HG03457 (cell line): Measurements from ENCODE around the gene CCDC18.
A peak's percentile ranks its signal among the peaks of the same experiment; 100 is the strongest.
"Not testable (repeated sequence)": the region's sequence is repeated elsewhere in the genome, so short reads cannot be mapped to it uniquely, and the experiment has no call there.

ENCODE experiments used
- ATAC-seq: cut with Tn5 transposase; IDR thresholded peaks from one replicate; pipeline ENCODE4 v1.9.1; 2021; ENCODE audit warnings: moderate number of reproducible peaks; ENCODE audit not compliant: unreplicated experiment

CCDC18 gene

DNA sequence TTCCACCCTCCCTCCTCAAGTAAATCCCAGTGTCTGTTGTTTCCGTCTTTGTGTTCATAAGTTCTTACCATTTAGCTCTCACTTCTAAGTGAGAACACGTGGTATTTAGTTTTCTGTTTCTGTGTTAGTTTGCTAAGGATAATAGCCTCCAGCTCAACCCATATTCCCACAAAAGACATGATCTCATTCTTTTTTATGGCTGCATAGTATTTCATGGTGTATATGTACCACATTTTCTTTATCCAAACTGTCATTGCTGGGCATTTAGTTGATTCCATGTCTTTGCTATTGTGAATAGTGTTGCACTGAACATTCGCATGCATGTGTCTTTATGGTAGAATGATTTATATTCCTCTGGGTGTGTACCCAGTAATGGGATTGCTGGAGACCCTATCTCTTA is 5.9 kb upstream of the CCDC18 start:
- not testable (repeated sequence) for ATAC-seq

DNA sequence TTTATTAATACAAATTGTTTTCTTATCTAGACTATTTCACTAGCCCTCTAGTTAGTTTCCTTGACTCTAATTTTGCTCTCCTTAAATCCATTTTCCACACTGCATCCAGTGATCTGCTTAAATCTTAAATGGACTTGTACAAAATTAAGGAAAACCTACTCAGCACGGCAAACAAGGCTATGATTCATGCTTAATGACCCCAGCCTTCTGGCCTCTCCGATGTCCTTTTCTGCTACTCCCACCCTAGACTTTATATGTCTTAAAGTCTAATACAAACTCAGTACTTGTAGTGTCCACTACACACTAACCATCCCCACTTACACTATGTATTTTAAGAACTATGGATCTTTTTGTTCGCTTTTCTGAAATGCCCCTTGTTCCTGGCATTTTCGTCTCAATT is 2.5 kb upstream of the CCDC18 start:
- ATAC-seq, result no peak

DNA sequence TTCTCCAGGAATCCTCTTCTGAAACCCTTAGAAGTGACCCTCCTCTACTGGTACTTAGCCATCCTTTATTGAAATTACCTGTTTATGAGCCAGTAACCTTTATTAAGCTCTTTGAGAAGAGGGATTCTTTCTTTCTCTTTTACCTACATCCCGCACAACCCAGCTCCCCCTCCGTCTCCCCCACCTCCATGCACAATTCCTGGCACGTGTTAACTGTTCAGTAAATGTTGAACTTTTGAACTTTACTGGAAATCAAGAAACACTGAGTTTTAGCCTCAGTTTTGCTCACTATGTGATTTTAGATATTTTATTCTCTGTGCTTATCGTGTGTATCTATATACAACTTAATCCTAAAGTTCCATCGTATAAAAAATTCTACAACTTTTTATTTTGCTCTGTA is 2.1 kb upstream of the CCDC18 start:
- ATAC-seq, result no peak

DNA sequence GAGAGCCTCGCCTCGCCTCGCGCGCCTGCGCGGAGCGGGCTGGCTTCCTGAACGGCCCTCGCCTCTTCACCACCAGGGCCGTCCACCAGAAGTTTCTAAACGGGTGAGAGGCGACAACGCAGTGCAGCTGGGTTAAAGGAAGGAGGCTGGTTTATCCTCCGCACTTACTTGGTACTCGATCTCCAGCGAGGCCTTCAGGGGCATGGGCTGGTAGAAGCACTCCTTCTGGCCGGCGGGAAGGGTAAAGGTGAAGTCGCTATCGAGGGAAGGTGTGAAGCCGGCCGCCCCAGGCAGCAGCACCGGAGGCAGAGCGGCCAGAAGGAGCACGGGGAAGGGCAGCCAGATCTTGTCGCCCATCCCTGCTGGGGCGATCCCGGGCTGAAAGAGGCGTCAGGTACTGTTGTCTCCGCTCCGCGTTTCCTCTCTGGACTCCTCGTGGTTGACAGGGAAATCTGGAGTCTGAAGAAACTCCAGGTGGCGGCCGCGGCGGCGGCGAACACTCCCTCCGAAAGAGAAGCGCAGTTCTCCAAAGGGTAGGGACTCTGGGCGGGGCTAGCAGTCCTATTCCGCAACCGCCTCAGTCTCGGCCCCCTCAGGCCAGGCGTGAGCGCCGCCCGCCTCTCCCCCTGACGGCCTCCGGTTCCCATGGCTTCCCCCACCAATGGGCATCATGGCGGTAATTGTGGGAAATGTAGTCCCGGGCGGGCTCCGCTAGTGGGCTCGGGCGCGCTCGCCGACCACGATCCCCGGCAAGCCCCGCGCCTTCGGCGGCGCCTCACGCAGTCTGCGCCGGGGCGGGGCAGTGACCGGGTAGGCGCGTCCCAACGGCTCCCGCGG is 420 bp upstream of the CCDC18 start, which contains the start of gene TMED5:
TSS of gene TMED5 (minus strand) at position 528 of the 837 bp plus-strand sequence. CDS start at position 357, 171 bp downstream.
- peak; percentile 79 for ATAC-seq

DNA sequence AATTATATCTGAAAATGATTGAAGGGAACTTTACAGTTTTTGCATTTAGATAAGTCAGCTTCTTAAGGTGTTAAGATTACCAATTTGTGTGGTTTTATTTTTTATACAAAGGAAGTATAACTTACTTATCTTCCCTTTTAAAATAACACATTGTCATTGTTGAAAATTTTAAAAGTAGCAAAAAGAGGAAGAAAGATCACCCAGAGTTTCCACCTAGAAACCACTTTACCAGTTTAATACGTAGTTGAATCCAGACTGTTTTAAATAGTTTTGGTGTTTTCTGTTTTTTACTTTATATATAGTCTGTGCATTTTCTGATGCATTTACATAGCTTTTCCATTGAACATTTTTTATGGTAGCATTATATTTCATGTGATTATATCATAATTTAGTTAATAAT is 6.1 kb downstream of the CCDC18 start:
- no peak for ATAC-seq

DNA sequence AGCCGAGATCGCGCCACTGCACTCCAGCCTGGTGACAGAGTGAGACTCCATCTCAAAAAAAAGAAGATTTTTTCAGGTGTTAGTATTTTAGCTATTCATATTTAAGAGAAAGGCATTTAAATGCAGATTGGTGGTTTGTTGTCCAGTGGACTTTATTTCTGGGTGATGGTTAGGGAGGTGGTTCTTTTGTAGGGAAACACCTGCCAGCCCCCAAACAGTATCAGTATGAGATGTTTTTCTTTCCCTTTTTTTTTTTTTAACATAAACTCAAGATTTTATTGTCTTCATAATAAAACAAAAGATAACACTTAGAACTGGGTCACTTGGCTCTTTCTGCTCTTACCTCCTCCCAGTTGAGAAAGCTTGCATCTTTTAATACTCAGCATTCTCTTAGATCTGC is 9.9 kb downstream of the CCDC18 start:
- ATAC-seq, result no peak

DNA sequence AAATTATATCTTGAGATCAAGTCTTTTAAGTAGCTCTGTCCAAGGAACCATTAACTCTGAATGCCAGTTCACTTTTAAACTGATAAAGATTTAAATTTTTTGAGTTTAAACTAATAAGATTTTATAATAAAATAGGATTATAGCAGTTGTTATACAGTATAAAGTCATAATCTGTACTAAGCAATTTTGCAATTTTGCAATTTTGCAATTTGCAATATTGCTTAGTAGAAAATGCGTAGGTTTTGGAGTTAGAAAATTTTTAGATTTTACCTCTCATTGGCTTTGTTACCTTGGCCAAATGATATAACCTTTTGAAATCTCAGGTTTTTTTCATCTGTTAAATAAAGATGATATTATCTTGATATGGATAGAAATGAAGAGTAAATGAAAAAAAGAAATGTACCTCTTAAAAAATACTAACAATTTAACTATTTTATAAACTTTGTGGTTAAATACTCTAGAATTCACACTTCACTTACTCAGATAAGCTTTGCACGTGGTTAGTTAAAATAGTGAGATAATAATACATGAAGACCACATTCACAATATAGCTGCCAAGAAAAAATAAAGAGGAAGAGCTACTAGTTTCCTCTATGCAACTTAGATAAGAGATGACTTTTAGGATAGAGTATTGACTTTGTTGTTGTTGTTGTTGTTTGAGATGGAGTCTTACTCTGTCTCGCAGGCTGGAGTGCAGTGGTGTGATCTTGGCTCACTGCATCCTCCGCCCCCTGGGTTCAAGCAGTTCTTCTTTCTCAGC is 13.9 kb downstream of the CCDC18 start:
- ATAC-seq, result no peak

DNA sequence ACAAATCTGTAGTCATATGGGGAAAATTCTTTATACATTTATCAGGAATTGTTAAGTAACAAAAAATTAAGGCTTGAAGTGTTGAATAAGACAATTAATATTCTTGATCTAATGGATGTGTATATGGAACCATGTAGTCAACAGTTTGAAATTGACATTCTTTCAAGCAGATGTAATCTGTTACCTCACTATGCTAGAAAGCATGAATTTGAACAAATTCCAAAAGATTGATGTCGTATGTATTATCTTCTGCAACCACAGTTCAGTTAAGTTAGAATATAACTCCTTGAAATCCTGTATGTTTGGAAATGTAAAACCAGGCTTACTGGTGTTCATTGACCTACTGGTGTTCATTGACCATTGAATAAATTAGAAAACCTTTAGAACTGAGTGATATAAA is 16.1 kb downstream of the CCDC18 start:
- no peak for ATAC-seq

DNA sequence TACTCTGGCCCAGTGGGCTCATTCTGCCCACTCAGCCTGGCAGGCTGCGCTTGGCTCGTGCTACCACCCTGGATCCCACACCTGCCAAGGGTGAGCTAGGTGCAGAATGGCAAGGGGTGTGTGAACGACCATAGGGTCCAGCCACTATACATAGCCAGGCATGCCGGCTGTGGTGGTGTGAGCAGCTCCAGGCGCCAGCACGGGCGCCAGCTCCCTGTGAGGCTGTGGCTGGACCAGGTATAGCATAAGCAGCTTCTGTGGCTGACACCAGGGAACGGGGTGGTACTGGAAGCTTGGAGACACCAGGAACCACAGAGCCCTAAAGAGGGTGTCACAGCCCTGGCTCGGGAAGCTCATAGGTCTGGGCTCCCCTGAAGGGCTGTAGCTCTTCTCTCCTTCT is 18.6 kb downstream of the CCDC18 start:
- ATAC-seq, result no peak

DNA sequence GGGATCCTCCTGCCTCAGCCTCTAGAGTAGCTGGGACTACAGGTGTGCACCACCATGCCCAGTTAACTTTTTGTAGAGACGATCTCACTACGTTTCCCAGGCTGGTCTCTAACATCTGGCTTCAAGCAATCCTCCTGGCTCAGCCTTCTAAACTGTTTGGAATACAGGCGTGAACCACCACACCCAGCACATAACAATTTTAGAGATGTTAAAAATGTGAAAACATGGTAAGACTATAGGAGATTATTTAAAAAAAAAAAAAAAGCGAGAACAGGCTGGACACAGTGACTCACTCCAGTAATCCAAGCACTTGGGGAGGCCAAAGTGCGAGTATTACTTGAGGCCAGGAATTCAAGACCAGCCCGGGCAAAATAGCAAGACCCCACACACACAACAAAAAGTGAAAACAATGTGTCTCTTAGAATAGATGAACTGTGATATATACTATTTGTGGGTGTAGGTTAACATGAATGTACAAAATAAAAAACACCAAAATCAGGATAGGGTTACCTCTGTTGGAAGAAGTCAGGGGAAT is 19.6 kb downstream of the CCDC18 start:
- no peak for ATAC-seq

DNA sequence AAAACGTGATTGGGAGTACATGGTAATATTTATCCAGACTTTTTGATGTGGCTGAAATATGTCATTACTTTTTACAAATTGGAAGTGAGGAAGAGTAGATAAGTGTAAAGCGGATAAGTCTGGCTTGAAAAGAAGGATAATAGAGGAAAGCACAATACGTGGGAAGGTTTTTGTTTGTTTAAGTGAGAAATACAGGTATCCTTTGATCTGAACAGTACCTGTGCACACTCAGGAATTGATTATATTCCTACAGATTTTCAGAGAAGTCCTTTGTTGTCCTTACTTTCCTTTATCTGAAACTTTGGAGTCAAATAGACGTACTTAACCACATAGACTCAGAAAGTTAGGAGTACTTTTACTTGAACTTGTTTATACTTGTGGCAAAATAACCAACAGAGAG is 20.2 kb downstream of the CCDC18 start:
- no peak for ATAC-seq

DNA sequence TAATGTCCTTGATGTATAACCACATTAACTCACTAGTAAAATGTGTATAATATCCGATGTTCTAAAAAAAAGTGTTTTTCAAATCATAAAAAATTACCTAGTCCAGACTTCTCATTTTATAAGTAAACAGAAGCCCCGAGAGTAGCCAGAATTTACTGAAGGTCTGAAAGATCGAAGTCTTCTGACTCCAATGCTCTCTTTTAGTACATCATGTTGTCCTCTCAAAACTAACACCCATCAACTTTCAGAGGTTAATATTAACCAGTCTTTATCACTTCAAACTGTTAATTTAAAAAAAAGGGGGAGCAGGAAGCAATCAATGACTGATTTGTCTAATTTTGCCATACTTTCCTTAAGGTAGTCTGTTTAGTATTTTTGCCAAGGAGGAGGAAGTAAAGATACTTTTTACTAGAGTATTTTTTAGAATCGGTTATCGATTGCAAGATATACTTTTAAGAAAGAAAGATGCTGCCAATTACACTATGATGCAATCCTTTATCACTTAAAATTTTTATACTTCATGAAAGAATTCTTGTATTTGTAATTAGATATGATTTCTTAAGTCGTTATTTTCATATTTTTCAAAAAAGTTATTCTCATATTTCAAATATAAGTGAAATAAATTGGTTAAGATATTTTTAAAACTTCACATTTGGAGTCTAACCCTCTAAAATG is 25.5 kb downstream of the CCDC18 start:
- no peak for ATAC-seq

DNA sequence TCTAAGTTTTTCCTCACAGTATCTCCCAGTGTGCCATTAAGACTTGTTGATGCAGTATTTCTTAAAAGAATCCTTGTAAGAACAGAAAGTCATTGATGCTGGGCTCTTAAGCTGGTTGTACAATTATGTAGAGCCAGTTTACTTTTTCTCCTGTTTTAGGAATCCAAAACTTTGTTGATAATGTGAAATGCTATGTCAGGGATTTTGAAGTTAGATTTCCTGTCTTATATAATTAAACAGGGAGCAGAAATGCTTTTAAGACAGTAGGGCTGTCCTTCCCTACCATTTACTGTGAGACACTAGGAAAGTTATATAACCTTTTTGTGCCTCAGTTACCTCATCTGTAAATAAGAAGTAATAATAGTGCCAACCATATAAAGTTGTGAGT is 26.0 kb downstream of the CCDC18 start:
- no peak for ATAC-seq

DNA sequence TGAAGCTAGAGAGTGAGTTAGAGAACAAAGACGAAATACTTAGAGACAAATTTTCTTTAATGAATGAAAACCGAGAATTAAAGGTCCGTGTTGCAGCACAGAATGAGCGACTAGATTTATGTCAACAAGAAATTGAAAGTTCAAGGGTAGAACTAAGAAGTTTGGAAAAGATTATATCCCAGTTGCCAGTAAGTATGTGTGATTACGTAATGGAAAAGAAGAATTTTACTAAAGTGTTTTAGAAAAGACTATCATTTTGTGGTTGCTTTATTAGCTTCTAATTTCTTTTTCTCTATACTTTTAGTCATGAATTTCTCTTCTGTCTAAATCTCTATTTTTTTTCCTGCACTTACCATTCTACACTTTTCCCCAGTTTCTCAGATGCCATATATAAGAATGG is 26.7 kb downstream of the CCDC18 start:
- no peak for ATAC-seq

DNA sequence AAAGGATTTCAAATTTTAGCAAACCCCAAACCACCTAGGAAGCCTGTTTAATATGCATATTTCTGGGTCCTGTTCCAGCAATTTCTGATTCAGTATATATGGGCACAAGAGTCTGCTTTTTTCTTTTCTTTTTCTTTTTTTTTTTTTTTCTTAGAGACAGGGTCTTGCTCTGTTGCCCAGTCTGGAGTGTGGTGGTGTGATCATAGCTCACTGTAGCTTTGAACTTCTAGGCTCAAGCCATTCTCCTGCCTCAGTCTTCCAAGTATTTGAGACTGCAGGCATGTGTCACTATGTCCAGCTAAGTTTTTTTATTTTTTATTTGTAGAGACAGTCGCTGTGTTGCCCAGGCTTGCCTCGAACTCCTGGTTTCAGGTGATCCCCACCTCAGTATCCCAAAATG is 34.8 kb downstream of the CCDC18 start:
- ATAC-seq, result no peak

DNA sequence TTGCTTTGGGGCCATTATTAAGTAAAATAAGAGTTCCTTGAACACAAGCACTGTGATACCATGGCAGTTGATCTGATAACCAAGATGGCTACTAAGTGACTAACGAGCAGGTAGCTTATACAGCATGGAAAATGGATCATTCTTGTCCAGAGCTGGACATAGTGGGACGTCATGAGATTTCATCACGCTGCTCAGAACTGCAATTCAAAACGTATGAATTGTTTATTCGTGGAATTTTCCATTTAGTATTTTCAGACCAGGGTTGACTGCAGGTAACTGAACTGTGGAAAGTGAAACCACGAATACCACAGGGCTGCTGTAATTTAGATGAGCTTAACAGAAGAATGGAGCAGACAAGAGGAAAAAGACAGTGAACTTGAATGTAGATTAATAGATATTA is 38.9 kb downstream of the CCDC18 start:
- no peak for ATAC-seq

DNA sequence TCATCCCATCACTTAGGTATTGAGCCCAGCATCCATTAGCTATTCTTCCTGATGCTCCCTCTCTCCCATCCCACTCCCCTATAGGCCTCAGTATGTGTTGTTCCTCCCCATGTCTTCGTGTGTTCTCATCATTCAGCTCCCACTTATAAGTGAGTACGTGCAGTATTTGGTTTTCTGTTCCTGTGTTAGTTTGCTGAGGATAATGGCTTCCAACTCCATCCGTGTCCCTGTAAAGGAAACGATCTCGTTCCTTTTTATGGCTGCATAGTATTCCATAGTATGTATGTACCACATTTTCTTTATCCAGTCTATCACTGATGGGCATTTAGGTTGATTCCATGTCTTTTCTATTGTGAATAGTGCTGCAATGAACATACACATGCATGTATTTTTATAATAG is 40.2 kb downstream of the CCDC18 start:
- ATAC-seq, result not testable (repeated sequence)

DNA sequence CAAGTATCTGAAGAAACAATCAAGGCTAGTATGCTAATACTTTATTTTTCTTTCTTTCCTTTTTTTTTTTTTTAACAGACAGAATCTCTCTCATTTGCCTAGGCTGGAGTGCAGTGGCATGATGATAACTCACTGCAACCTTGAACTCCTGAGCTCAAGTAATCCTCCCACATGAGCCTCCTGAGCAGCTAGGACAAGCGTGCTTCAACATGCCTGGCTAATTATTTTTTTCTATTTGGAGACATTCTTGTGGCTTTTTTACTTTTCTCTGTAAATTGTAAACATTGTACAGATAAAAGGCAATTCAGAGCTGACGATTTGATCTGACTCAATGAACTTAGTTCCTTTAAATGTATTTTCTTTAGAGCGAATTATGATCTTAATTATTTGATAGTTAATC is 41.4 kb downstream of the CCDC18 start:
- ATAC-seq, result no peak

DNA sequence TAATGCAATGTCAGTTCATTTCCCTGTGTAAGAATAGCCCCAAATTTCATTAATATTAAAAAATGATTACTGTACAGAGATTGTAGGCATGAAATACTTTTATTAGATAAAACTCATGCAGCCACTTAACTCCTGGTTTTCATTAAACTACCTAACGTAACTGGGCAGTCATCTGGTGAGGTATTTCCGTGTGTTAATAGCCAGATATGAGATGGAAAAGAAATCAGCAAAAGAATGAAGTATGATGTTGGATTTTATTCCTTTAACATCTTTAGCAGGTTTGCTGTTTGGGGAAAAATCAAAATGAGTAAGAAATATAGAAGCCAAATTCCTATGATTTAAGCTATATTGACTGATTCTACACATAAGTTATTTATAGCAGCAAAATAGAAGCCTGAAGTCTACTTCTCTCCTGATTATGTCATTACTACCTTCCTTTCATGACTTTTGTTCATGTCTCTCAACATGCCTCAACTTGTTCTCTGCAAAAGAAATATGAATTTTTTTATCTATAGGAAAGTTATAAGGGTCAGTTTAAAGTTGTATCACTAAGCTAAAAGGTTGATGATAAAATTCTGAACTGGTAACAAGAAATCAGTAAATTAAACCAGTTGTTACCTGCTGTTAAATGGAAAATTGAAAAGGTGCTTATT is 42.6 kb downstream of the CCDC18 start:
- ATAC-seq, result no peak

DNA sequence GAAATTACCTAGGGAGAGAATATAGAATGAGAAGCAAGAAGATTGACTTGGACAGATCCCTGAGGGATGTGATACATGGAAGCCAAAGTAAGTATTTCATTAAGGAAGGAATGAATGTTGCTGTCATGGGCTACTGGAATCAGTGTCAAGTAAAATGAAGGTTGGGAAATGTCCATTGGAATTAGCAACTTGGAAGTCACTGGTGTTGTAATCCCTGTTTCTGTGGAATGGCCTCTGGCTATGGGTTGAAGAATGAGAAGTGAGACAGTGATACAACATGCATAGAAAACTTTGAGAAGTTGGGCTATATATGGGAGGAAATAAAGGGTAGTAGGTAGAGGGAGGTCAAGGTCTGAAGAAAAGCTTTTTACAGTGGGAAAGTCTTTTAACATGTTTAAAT is 54.7 kb downstream of the CCDC18 start:
- no peak for ATAC-seq

DNA sequence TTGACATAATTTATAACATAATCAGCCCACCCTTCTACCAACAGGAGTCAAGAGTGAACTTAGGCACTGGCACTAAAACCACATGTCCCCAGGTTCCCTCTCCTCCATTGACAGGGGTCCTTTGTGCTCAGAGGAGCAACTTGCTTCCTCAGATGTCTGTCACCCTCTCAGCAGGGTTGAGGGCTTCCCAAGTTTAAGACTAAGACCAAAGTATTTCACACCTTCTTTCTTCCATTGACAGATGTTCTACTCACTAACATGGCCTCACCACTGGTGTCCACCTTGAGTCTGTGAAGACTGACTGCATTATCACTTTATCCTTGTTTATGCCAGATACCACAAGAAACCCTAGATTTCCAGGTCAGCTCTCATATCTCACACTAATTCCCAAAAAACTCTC is 56.5 kb downstream of the CCDC18 start:
- ATAC-seq, result no peak
